Psoas muscle (tissue), 8 donors: ENCODE measurements around the gene RBMS3. TPM values are rescaled to one million over a fixed set of nuclear protein-coding genes. Genes with fewer than 3 reads are reported as not detected.
"Not testable (repeated sequence)": the region's sequence is repeated elsewhere in the genome, so short reads cannot be mapped to it uniquely, and the experiment has no call there.

Source experiments
- ATAC-seq, 4 donors: fragments of 200-7000 bp; cut with Tn5 transposase; one replicate each; pipeline ENCODE4 v1.9.1; 2020; ENCODE audit warnings: moderate library complexity in 3 of 4, mild to moderate bottlenecking in 2 of 4
- DNase-seq, 2 donors: peaks; one replicate each; pipeline ENCODE4 v3.0.0-alpha.2; 2020
- H3K27ac ChIP-seq: fragments of 200-600 bp; one replicate; pipeline ENCODE4 v1.8.0; 2022
- H3K27me3 ChIP-seq, 3 donors: fragments of 200-600 bp in 1 of 3; one replicate each; pipeline versions ENCODE4 v1.6.1 to v1.8.0; 2013 to 2022; ENCODE audit warnings: low read length in 2 of 3, mild to moderate bottlenecking in 2 of 3, moderate library complexity in 1 of 3; ENCODE audit not compliant: insufficient read depth in 3 of 3
- H3K36me3 ChIP-seq, 2 donors: fragments of 200-600 bp in 1 of 2; one replicate each; pipeline versions ENCODE4 v1.6.1 to v1.8.0; 2013 to 2022; ENCODE audit warnings: low read depth in 1 of 2, mild to moderate bottlenecking in 1 of 2, moderate library complexity in 1 of 2; ENCODE audit not compliant: insufficient read depth in 1 of 2
- H3K4me1 ChIP-seq: fragments of 200-600 bp; one replicate; pipeline ENCODE4 v1.8.0; 2022
- H3K4me3 ChIP-seq: fragments of 200-600 bp; one replicate; pipeline ENCODE4 v1.8.0; 2022; ENCODE audit warnings: mild to moderate bottlenecking
- H3K9me3 ChIP-seq: fragments of 200-600 bp; one replicate; pipeline ENCODE4 v1.8.0; 2022
- WGBS, 3 donors: extraction: QIAGEN DNeasy Blood & Tissue Kit; methylation state at CpG; one replicate each; pipeline versions ENCODE4 v1.1.6 to v1.1.7; 2013; 5-methylcytosine and 5-hydroxymethylcytosine counted together
- intact Hi-C, 2 donors: fragments of 100-400 bp; cut with DNase I; formaldehyde crosslinking; loops; one replicate each; pipeline versions ENCODE4 v1.11.0 to v1.14.2; 2022
- long read RNA-seq, 2 donors: library from polyadenylated mRNA; unstranded; transcript quantifications; one replicate each; pipeline ENCODE4 v2.0.0, GENCODE V29; 2021
- polyA plus RNA-seq, 3 donors: library from polyadenylated mRNA; stranded (reverse); fragments of 200-250 nt; gene quantifications; one replicate each; pipeline ENCODE4 v1.2.3, GENCODE V29; 2013
- total RNA-seq, 4 donors: library from RNA; stranded (reverse); fragmentation: NEBNext Ultra II Directional in 2 of 4; extraction: Animal tissue kit (Norgen Biotek cat#: 25700) in 2 of 4; gene quantifications; one replicate each; pipeline versions ENCODE4 v1.2.1 to v1.2.4, GENCODE V29; 2021 to 2023
- TF ChIP-seq, protein P1 (sequence below): fragments of 200-600 bp; IDR thresholded peaks from one replicate; pipeline ENCODE4 v1.8.0; 2022; ENCODE audit warnings: antibody characterized with exemption
- donor health status: healthy with polysubstance abuse.
- donor health status: DM: no; HTN: no; CAD: no; lungs with moderate emphysema.
- donor health status: Bipolar disorder and iron deficiency.
- donor health status: healthy.
- donor health status: DM: yes; HTN: yes; CAD: no.
- donor health status: DM: no; HTN: no; CAD: no.
- donor health status: DM: no; HTN: no; CAD: no.
- donor health status: DM: yes; HTN: yes; CAD: no.

The RBMS3 gene
- total RNA-seq (10 to 100 TPM; 23.5 to 34.5 (median 29.7) TPM), polyA plus RNA-seq (1 to 10 TPM; 3.8 to 5.3 (median 4.3) TPM)
- long read RNA-seq, donor 1, partial matches to known transcripts: 2 of 6 reads
- long read RNA-seq, donor 1, other reads (novel, unspliced or antisense): 1 of 6 reads
- long read RNA-seq, donor 2, partial matches to known transcripts: 2 of 13 reads
- long read RNA-seq, donor 2, other reads (novel, unspliced or antisense): 3 of 13 reads

DNA sequence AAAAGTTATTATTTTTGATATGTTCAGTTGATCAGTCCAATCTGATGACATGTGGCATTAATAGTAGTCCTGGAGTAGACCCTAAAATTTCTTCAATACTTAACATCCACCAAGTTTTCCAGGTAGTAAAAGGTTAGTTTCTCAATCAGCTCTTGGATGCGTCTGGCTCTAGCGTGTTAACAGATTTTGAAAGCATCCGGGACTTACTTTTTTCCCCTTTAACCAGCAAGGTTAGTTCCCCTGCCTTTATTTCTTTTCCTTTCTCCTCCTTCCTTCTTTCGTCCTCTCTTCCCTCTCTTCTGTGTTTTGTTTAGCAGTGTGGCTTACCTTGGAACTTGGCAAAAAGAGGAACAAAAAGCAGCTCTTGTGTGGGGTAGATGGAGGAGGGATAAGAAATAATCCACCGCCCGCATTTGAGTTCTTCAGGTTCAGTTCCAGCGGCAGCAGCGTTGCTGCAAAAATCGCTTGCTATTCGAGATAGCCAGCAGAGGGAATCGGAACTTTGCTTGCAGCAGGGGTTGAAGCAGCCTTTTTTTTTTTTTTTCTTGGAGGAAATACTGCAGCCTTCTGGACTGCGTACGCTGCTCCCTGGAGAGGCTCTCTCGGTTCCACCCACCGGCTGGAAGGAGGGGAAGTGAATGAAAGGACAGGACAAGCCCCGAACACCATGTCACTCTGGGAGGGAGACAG is at the start of gene RBMS3:
Gene RBMS3 (plus strand): TSS at position 668 of the 690 bp plus-strand sequence.
- H3K9me3 ChIP-seq: no peaks in the 10 kb centered on the region
- peaks cover 8% of the 10 kb centered on the region for H3K4me1 ChIP-seq
- H3K36me3 ChIP-seq: no peaks in the 10 kb centered on the region
- H3K4me3 ChIP-seq: peak within 1 kb of the TSS; percentile 76
- H3K27me3 ChIP-seq: no peaks in the 10 kb centered on the region
- peak; percentile 78 to 82 (median 80) for ATAC-seq
- peak; percentile 85 to 92 for DNase-seq
- H3K27ac ChIP-seq: peak within 1 kb of the TSS; percentile 93
- 1% methylated on average over 12 to 16 of the region's 16 CpGs for WGBS, 3 donors
- TF ChIP-seq, protein P1, sequence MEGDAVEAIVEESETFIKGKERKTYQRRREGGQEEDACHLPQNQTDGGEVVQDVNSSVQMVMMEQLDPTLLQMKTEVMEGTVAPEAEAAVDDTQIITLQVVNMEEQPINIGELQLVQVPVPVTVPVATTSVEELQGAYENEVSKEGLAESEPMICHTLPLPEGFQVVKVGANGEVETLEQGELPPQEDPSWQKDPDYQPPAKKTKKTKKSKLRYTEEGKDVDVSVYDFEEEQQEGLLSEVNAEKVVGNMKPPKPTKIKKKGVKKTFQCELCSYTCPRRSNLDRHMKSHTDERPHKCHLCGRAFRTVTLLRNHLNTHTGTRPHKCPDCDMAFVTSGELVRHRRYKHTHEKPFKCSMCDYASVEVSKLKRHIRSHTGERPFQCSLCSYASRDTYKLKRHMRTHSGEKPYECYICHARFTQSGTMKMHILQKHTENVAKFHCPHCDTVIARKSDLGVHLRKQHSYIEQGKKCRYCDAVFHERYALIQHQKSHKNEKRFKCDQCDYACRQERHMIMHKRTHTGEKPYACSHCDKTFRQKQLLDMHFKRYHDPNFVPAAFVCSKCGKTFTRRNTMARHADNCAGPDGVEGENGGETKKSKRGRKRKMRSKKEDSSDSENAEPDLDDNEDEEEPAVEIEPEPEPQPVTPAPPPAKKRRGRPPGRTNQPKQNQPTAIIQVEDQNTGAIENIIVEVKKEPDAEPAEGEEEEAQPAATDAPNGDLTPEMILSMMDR: peak; percentile 50
- intact Hi-C loops: loop anchor here (5.0 to 10.0 kb wide), 6 partner anchors 52 to 484 kb away; no protein-coding TSS in a partner anchor

DNA sequence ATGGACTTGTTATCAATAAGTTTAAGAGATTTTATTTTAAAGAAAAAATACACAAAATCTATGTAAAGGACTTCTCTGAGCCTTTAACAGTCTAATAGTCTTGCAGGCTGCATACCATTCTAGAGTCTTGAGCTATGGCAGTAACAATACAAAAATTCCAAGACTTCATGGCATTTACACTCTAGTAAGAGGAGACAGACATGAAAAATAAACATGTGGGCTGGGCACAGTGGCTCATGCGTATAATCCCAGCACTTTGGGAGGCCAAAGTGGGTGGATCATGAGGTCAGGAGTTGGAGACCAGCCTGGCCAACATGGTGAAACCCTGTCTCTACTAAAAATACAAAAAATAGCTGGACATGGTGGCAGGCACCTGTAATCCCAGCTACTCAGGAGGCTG is 47.7 kb upstream of the RBMS3 start:
- H3K36me3 ChIP-seq, intact Hi-C loops, H3K4me3 ChIP-seq, H3K27ac ChIP-seq, H3K4me1 ChIP-seq, H3K27me3 ChIP-seq, ATAC-seq, H3K9me3 ChIP-seq, DNase-seq: not testable (repeated sequence)
- 0% methylated on average over 1 of the region's 1 CpG for WGBS, 3 donors

DNA sequence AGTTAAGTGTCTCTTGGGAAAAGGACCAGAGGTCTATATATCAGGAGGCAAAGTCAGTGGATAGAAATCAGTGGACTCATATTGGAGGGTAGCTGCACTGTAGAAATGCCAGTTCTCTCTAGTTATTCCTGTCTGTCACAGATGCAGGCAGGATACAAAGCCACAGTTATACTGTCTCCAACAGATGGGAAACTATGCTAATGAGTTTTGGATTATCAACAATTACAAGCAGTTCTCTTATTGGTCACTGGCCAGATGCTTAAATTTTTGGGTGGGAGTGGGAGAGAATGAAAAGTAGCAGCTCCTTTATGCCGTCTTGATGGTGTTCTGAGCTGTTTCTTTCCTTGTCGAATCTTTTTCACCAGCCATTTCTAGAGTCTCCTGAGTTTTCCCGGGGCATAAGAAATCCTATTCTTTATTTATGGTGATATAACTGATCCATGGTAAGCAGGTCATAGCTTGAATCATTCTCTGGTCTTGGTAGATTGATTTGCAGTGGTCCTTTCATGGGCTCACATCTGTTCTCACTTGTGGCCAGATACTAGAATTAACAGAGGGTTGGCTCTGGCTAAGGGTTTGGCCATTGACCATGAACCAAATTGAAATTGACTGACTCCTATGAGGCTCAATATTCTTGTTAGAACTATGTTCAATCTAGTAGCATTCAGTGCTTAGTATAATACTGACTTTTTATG is 44.6 kb upstream of the RBMS3 start:
- TF ChIP-seq, protein P1: no peak
- Histone ChIP-seq H3K4me1 (no peaks in the 10 kb centered on the region), H3K4me3 (no peak overlapping the region), H3K27ac (no peak overlapping the region), H3K36me3 (no peaks in the 10 kb centered on the region), H3K27me3 (no peaks in the 10 kb centered on the region), H3K9me3 (no peaks in the 10 kb centered on the region)
- intact Hi-C loops: no loop called here
- DNase-seq: no peak
- 37 to 48% (median 40%) methylated on average over 3 of the region's 3 CpGs for WGBS, 3 donors
- no peak for ATAC-seq

DNA sequence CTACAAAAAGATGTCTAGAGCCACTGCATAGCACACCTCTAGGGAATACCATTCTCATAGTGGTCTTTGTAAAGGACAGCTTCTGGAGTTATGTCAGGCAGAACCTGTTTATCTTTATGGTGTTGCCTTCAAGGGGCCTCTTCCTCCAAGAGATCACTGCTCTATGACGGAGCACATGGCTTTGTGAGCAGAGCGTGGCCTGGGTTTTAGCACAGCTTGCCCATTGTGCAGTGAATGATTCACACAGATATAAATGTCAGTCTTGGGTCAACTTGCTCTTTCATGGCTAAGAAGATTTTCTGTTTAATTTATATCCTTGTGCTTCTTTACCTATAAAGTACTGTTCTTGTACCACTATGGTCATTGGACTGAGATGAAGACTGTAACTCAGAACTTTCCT is 41.5 kb upstream of the RBMS3 start:
- H3K9me3 ChIP-seq: no peaks in the 10 kb centered on the region
- no peak overlapping the region for H3K4me3 ChIP-seq
- no peaks in the 10 kb centered on the region for H3K27me3 ChIP-seq
- no peaks in the 10 kb centered on the region for H3K36me3 ChIP-seq
- DNase-seq: no peak
- peaks cover 9% of the 10 kb centered on the region for H3K4me1 ChIP-seq
- no peak for ATAC-seq
- TF ChIP-seq, protein P1: no peak
- intact Hi-C loops: no loop called here
- WGBS, 3 donors: 89 to 98% (median 96%) methylated on average over 2 of the region's 2 CpGs
- no peak overlapping the region for H3K27ac ChIP-seq

DNA sequence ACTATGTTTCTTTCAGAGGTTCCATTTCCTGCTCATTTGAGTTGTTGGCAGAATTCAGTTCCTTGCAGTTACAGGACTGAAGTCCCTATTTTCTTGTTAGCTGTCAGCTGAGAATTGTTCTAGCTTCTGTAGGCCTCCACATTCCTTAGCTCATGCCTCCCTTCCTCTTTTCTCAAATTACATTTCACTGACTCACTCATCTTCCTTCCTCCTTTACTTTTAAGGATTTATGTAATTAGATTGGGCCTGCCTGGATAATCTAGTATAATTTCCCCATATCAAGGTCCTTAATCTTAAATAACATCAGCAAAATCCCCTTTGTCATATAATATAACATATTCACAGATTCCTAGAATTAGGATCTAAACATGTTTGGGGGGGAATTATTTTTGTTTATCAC is 40.6 kb upstream of the RBMS3 start:
- Histone ChIP-seq H3K4me1 (peaks cover 11% of the 10 kb centered on the region), H3K27me3 (no peaks in the 10 kb centered on the region), H3K9me3 (no peaks in the 10 kb centered on the region), H3K36me3 (no peaks in the 10 kb centered on the region), H3K4me3 (no peak overlapping the region), H3K27ac (no peak overlapping the region)
- intact Hi-C loops: no loop called here
- TF ChIP-seq, protein P1: no peak
- DNase-seq (no peak), ATAC-seq (no peak)
